ENCODE measurements around the gene SLC5A8. TPM values are rescaled to one million over a fixed set of nuclear protein-coding genes. Genes with fewer than 3 reads are reported as not detected.

The SLC5A8 gene
- total and polyA plus RNA-seq, 4 donors: not detected

DNA sequence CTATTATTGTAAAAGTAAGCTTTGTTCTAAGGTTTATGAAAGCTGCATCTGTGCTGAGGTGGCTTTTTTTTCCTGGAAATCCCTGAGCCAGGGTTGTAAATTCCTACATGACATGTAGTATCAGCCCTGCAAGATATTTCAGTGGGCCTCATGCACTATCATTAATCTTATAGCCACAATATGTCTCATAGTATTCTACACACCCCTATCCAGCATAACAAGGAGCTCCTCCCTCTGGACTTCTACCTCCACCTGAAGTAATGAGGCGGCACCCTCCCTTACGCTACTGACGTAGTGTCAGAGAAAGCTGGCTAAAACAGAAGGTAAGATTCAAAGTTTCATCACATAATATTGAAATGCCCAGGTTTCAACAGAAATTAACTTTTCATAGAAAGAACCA lies 35.5 kb downstream of the SLC5A8 start:
- TF ChIP-seq, protein P1, sequence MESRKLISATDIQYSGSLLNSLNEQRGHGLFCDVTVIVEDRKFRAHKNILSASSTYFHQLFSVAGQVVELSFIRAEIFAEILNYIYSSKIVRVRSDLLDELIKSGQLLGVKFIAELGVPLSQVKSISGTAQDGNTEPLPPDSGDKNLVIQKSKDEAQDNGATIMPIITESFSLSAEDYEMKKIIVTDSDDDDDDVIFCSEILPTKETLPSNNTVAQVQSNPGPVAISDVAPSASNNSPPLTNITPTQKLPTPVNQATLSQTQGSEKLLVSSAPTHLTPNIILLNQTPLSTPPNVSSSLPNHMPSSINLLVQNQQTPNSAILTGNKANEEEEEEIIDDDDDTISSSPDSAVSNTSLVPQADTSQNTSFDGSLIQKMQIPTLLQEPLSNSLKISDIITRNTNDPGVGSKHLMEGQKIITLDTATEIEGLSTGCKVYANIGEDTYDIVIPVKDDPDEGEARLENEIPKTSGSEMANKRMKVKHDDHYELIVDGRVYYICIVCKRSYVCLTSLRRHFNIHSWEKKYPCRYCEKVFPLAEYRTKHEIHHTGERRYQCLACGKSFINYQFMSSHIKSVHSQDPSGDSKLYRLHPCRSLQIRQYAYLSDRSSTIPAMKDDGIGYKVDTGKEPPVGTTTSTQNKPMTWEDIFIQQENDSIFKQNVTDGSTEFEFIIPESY (IDR thresholded peaks at IDR 0.05): no peak
- TF ChIP-seq RAD21 (IDR thresholded peaks at IDR 0.05): no peak
- TF ChIP-seq NR2F2 (IDR thresholded peaks at IDR 0.05): no peak
- TF ChIP-seq ATF3 (IDR thresholded peaks at IDR 0.05): no peak
- TF ChIP-seq TAF1 (conservative IDR thresholded peaks at IDR 0.05): no peak
- TF ChIP-seq, protein P2, sequence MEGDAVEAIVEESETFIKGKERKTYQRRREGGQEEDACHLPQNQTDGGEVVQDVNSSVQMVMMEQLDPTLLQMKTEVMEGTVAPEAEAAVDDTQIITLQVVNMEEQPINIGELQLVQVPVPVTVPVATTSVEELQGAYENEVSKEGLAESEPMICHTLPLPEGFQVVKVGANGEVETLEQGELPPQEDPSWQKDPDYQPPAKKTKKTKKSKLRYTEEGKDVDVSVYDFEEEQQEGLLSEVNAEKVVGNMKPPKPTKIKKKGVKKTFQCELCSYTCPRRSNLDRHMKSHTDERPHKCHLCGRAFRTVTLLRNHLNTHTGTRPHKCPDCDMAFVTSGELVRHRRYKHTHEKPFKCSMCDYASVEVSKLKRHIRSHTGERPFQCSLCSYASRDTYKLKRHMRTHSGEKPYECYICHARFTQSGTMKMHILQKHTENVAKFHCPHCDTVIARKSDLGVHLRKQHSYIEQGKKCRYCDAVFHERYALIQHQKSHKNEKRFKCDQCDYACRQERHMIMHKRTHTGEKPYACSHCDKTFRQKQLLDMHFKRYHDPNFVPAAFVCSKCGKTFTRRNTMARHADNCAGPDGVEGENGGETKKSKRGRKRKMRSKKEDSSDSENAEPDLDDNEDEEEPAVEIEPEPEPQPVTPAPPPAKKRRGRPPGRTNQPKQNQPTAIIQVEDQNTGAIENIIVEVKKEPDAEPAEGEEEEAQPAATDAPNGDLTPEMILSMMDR (IDR thresholded peaks at IDR 0.05; ENCODE audit: low read depth, low read length, missing input control): no peak
- TF ChIP-seq SP1 (IDR thresholded peaks at IDR 0.05): no peak
- TF ChIP-seq RXRA (IDR thresholded peaks at IDR 0.05): no peak
- no peak for TF ChIP-seq FOXA1 (IDR thresholded peaks at IDR 0.05)
- no peak for TF ChIP-seq HNF4G (IDR thresholded peaks at IDR 0.05)
- no peak for TF ChIP-seq JUND (IDR thresholded peaks at IDR 0.05)
- TF ChIP-seq FOXA2 (IDR thresholded peaks at IDR 0.05): no peak
- TF ChIP-seq, protein P3, sequence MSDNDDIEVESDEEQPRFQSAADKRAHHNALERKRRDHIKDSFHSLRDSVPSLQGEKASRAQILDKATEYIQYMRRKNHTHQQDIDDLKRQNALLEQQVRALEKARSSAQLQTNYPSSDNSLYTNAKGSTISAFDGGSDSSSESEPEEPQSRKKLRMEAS (IDR thresholded peaks at IDR 0.05): no peak
- TF ChIP-seq HNF4A (conservative IDR thresholded peaks at IDR 0.05): no peak
- TF ChIP-seq, protein P4, sequence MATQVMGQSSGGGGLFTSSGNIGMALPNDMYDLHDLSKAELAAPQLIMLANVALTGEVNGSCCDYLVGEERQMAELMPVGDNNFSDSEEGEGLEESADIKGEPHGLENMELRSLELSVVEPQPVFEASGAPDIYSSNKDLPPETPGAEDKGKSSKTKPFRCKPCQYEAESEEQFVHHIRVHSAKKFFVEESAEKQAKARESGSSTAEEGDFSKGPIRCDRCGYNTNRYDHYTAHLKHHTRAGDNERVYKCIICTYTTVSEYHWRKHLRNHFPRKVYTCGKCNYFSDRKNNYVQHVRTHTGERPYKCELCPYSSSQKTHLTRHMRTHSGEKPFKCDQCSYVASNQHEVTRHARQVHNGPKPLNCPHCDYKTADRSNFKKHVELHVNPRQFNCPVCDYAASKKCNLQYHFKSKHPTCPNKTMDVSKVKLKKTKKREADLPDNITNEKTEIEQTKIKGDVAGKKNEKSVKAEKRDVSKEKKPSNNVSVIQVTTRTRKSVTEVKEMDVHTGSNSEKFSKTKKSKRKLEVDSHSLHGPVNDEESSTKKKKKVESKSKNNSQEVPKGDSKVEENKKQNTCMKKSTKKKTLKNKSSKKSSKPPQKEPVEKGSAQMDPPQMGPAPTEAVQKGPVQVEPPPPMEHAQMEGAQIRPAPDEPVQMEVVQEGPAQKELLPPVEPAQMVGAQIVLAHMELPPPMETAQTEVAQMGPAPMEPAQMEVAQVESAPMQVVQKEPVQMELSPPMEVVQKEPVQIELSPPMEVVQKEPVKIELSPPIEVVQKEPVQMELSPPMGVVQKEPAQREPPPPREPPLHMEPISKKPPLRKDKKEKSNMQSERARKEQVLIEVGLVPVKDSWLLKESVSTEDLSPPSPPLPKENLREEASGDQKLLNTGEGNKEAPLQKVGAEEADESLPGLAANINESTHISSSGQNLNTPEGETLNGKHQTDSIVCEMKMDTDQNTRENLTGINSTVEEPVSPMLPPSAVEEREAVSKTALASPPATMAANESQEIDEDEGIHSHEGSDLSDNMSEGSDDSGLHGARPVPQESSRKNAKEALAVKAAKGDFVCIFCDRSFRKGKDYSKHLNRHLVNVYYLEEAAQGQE (IDR thresholded peaks at IDR 0.05): no peak
- TF ChIP-seq YY1 (IDR thresholded peaks at IDR 0.05): no peak
- no peak for TF ChIP-seq GABPA (IDR thresholded peaks at IDR 0.05 in 1 of 2, conservative IDR thresholded peaks at IDR 0.05 in 1 of 2)
- Histone ChIP-seq H3K27ac (ENCODE audit: low read depth in 1 of 2, low read length in 2 of 2) (no peak overlapping the region), H3K27me3 (ENCODE audit: control insufficient read depth in 4 of 4, insufficient read depth in 4 of 4, low read length in 3 of 4) (peaks cover 0 to 4% (median 0%) of the 10 kb centered on the region in 4 donors), H3K4me1 (ENCODE audit: control insufficient read depth in 4 of 4, insufficient read depth in 4 of 4, low read length in 3 of 4) (no peaks in the 10 kb centered on the region), H3K36me3 (ENCODE audit: control insufficient read depth in 4 of 4, insufficient read depth in 3 of 4, low read depth in 1 of 4, low read length in 3 of 4) (peaks cover 0 to 2% (median 0%) of the 10 kb centered on the region in 4 donors), H3K9ac (ENCODE audit: low read depth in 1 of 2, low read length in 2 of 2) (no peak overlapping the region), H3K4me3 (ENCODE audit: low read depth in 1 of 3, low read length in 3 of 3) (no peak overlapping the region), H3K9me3 (ENCODE audit: control insufficient read depth in 4 of 4, low read length in 3 of 4) (no peaks in the 10 kb centered on the region)
- DNase-seq (ENCODE audit: low spot score): no peak
- WGBS: 65% methylated on average over 3 of the region's 3 CpGs
